Caco-2 (cell line): Measurements from ENCODE around the gene AGAP1. TPM values are rescaled to one million over a fixed set of nuclear protein-coding genes. Genes with fewer than 3 reads are reported as not detected.

Source experiments
- BruUV-seq: library from RNA; stranded (reverse); fragments of 400-500 nt; replicated peaks from 2 replicates; lab custom pipeline; 2021; lab: Mats Ljungman, UMichigan
- CTCF ChIA-PET: fragments of 300-600 bp; sonication (Branson Sonifier 250); formaldehyde crosslinking; loops from one replicate; lab custom pipeline; 2022; ENCODE audit warnings: antibody characterized with exemption; lab: Charles Lee
- POLR2A ChIA-PET: fragments of 300-600 bp; sonication (Branson Sonifier 250); formaldehyde crosslinking; loops from one replicate; lab custom pipeline; 2022; ENCODE audit warnings: antibody characterized with exemption; lab: Charles Lee
- DNase-seq, 2 experiments: peaks; one replicate each; pipeline versions ENCODE4 v3.0.0 to v3.0.0-alpha.2; 2020 to 2022
- H3K27me3 ChIP-seq: replicated peaks from 2 replicates; pipeline ENCODE4 v1.6.0; 2011; ENCODE audit warnings: low read length; ENCODE audit not compliant: control insufficient read depth, insufficient read depth
- H3K36me3 ChIP-seq: 2 replicates; pipeline ENCODE4 v1.5.1; 2011; ENCODE audit warnings: low read length; ENCODE audit not compliant: control insufficient read depth, insufficient read depth
- H3K4me1 ChIP-seq: fragments of 250-450 bp; sonication (Bioruptor Pico); 2 replicates; pipeline ENCODE4 v1.5.1; 2020; ENCODE audit warnings: mild to moderate bottlenecking
- H3K4me3 ChIP-seq: 2 replicates; pipeline ENCODE4 v1.5.1; 2011; ENCODE audit warnings: low read depth, mild to moderate bottlenecking, control low read depth, low read length
- H3K9me3 ChIP-seq: fragments of 250-450 bp; sonication (Bioruptor Pico); 2 replicates; pipeline ENCODE4 v1.5.1; 2020; ENCODE audit warnings: mild to moderate bottlenecking, moderate library complexity
- H3K27ac Mint-ChIP-seq: one replicate; pipeline ENCODE4 v1.8.0; 2022; ENCODE audit warnings: mixed read lengths; ENCODE audit not compliant: unreplicated experiment
- H3K27me3 Mint-ChIP-seq: one replicate; pipeline ENCODE4 v1.8.0; 2022; ENCODE audit warnings: mixed read lengths; ENCODE audit not compliant: insufficient read depth, unreplicated experiment
- H3K36me3 Mint-ChIP-seq: one replicate; pipeline ENCODE4 v1.8.0; 2022; ENCODE audit warnings: mild to moderate bottlenecking, mixed read lengths; ENCODE audit not compliant: insufficient read depth, unreplicated experiment
- H3K4me1 Mint-ChIP-seq: one replicate; pipeline ENCODE4 v1.8.0; 2022; ENCODE audit warnings: low read depth, mixed read lengths; ENCODE audit not compliant: unreplicated experiment
- H3K4me3 Mint-ChIP-seq: one replicate; pipeline ENCODE4 v1.8.0; 2022; ENCODE audit warnings: mild to moderate bottlenecking, moderate library complexity, mixed read lengths; ENCODE audit not compliant: unreplicated experiment
- H3K9me3 Mint-ChIP-seq: one replicate; pipeline ENCODE4 v1.8.0; 2022; ENCODE audit warnings: mixed read lengths; ENCODE audit not compliant: unreplicated experiment
- CTCF ChIP-seq, 2 experiments: fragments of 200-600 bp in 1 of 2; IDR thresholded peaks; 1 replicate in 1 of 2; 2 replicates in 1 of 2; pipeline versions ENCODE4 v1.5.1 to v1.8.0; 2011 to 2022; ENCODE audit warnings: antibody characterized with exemption in 1 of 2, control low read depth in 1 of 2, inconsistent platforms in 1 of 2, low read depth in 1 of 2, low read length in 1 of 2, mild to moderate bottlenecking in 1 of 2, moderate library complexity in 1 of 2; ENCODE audit not compliant: insufficient read depth in 1 of 2, severe bottlenecking in 1 of 2, unreplicated experiment in 1 of 2
- intact Hi-C: fragments of 100-400 bp; cut with micrococcal nuclease; formaldehyde crosslinking; loops from one replicate; pipeline ENCODE4 v1.10.0; 2022; ENCODE audit not compliant: unreplicated experiment
- total RNA-seq: library from RNA; stranded (reverse); gene quantifications from 2 replicates; pipeline ENCODE4 v1.2.3, GENCODE V29; 2022

AGAP1 gene
- total RNA-seq, 1 experiment from 2014 or later, result 41.7 TPM

- H3K4me1 Mint-ChIP-seq, result no peaks in the 10 kb centered on the region
Observed at GRCh38 chr2:235984552-235984951, 490.7 kb downstream of the AGAP1 start.

GRCh38 chr2:235986361-235986760, 492.5 kb downstream of the AGAP1 start:
- intact Hi-C loops, result no loop called here

More at GRCh38 chr2:235984552-235984951, 490.7 kb downstream of the AGAP1 start:
- TF ChIP-seq CTCF (IDR thresholded peaks at IDR 0.05; ENCODE audit: insufficient read depth in 1 of 2, low read depth in 1 of 2, low read length in 1 of 2, severe bottlenecking in 1 of 2, unreplicated experiment in 1 of 2), result no peak
- no TSS peak for BruUV-seq
- DNase-seq, result no peak
- no peak overlapping the region for H3K4me3 ChIP-seq
- intact Hi-C loops, result no loop called here
- Mint-ChIP-seq H3K36me3 (peaks cover 11% of the 10 kb centered on the region), H3K9me3 (no peaks in the 10 kb centered on the region), H3K27ac (no peak overlapping the region), H3K4me3 (no peak overlapping the region), H3K27me3 (no peaks in the 10 kb centered on the region)
- no peaks in the 10 kb centered on the region for H3K9me3 ChIP-seq
- ChIA-PET POLR2A (no interaction called here), CTCF (no interaction called here)
- no peaks in the 10 kb centered on the region for H3K4me1 ChIP-seq
- no peaks in the 10 kb centered on the region for H3K36me3 ChIP-seq
- H3K27me3 ChIP-seq, result no peaks in the 10 kb centered on the region

GRCh38 chr2:235988271-235989015, 494.6 kb downstream of the AGAP1 start:
- POLR2A ChIA-PET, result no interaction called here
- CTCF ChIA-PET, result no interaction called here
- Mint-ChIP-seq H3K36me3 (peaks cover 7% of the 10 kb centered on the region), H3K4me3 (no peak overlapping the region), H3K4me1 (no peaks in the 10 kb centered on the region), H3K9me3 (no peaks in the 10 kb centered on the region), H3K27me3 (no peaks in the 10 kb centered on the region), H3K27ac (no peak overlapping the region)
- Histone ChIP-seq H3K27me3 (no peaks in the 10 kb centered on the region), H3K4me1 (no peaks in the 10 kb centered on the region), H3K4me3 (no peak overlapping the region), H3K36me3 (no peaks in the 10 kb centered on the region), H3K9me3 (no peaks in the 10 kb centered on the region)
- intact Hi-C loops, result no loop called here
- no TSS peak for BruUV-seq
- no peak for DNase-seq
- TF ChIP-seq CTCF (IDR thresholded peaks at IDR 0.05; ENCODE audit: insufficient read depth in 1 of 2, low read depth in 1 of 2, low read length in 1 of 2, severe bottlenecking in 1 of 2, unreplicated experiment in 1 of 2), result no peak

More at GRCh38 chr2:235986361-235986760, 492.5 kb downstream of the AGAP1 start:
- no peaks in the 10 kb centered on the region for H3K27me3 ChIP-seq
- H3K4me1 ChIP-seq, result no peaks in the 10 kb centered on the region
- Mint-ChIP-seq H3K9me3 (no peaks in the 10 kb centered on the region), H3K27me3 (no peaks in the 10 kb centered on the region), H3K27ac (no peak overlapping the region), H3K36me3 (peaks cover 11% of the 10 kb centered on the region), H3K4me3 (no peak overlapping the region), H3K4me1 (no peaks in the 10 kb centered on the region)
- POLR2A ChIA-PET, result no interaction called here
- H3K4me3 ChIP-seq, result no peak overlapping the region
- H3K9me3 ChIP-seq, result no peaks in the 10 kb centered on the region
- CTCF ChIA-PET, result no interaction called here
- no peak for DNase-seq
- TF ChIP-seq CTCF (IDR thresholded peaks at IDR 0.05; ENCODE audit: insufficient read depth in 1 of 2, low read depth in 1 of 2, low read length in 1 of 2, severe bottlenecking in 1 of 2, unreplicated experiment in 1 of 2), result no peak
- no peaks in the 10 kb centered on the region for H3K36me3 ChIP-seq
- no TSS peak for BruUV-seq
